C1 segment of cervical spinal cord (tissue), 14 donors: Measurements from ENCODE around the gene CDC42EP1.
"Not testable (repeated sequence)": the region's sequence is repeated elsewhere in the genome, so short reads cannot be mapped to it uniquely, and the experiment has no call there.

Experiments
- DNase-seq, 14 donors: peaks; one replicate each; lab custom pipeline; 2025; lab: John Stamatoyannopoulos, UW

CDC42EP1 gene

GRCh38 chr22:37609240-37610152 is 49.2 kb downstream of the CDC42EP1 start:
- peak in 4 of 14 donors; percentile 38 to 61 (median 42) for DNase-seq

GRCh38 chr22:37610153-37610475 is 49.8 kb downstream of the CDC42EP1 start:
- DNase-seq, result not testable (repeated sequence)

- DNase-seq, result peak in 7 of 14 donors; percentile 6 to 47 (median 34)
Measured at GRCh38 chr22:37610480-37611129, 50.3 kb downstream of the CDC42EP1 start.

- no peak for DNase-seq
Measured at GRCh38 chr22:37611207-37611606, 50.9 kb downstream of the CDC42EP1 start.

- no peak for DNase-seq
Measured at GRCh38 chr22:37616201-37617083, 56.2 kb downstream of the CDC42EP1 start.

- no peak for DNase-seq
Measured at GRCh38 chr22:37617431-37617830, 57.2 kb downstream of the CDC42EP1 start.

- no peak for DNase-seq
Measured at GRCh38 chr22:37618072-37618656, 57.9 kb downstream of the CDC42EP1 start.

GRCh38 chr22:37618674-37619073 is 58.4 kb downstream of the CDC42EP1 start:
- peak in 1 of 14 donors; percentile 86 for DNase-seq
